ENCODE measurements around the gene PTH1R. TPM values are rescaled to one million over a fixed set of nuclear protein-coding genes. Genes with fewer than 3 reads are reported as not detected.

Gene PTH1R
- polyA plus RNA-seq, 6 donors from 2014 or later, result not detected

GRCh38 chr3:46885612-46886011, 8.1 kb downstream of the PTH1R start:
- DNase-seq (no peak), ATAC-seq (ENCODE audit: low read depth in 2 of 2) (no peak)
- H3K36me3 Mint-ChIP-seq, result no peaks in the 10 kb centered on the region
- peaks cover 31 to 62% (median 44%) of the 10 kb centered on the region in 3 donors for H3K27me3 Mint-ChIP-seq
- H3K27ac Mint-ChIP-seq, result no peak overlapping the region
- no peaks in the 10 kb centered on the region for H3K9me3 Mint-ChIP-seq
- peak overlapping the region in 2 of 8 donors; percentile 30 to 31 for H3K4me3 Mint-ChIP-seq
- H3K4me1 Mint-ChIP-seq, result peaks cover 6 to 17% (median 7%) of the 10 kb centered on the region in 3 donors

GRCh38 chr3:46887980-46888494, 10.5 kb downstream of the PTH1R start:
- no peak for DNase-seq
- H3K36me3 Mint-ChIP-seq, result no peaks in the 10 kb centered on the region
- peak overlapping the region in 1 of 8 donors; percentile 30 for H3K4me3 Mint-ChIP-seq
- H3K4me1 Mint-ChIP-seq, result peaks cover 5 to 18% (median 18%) of the 10 kb centered on the region in 3 donors
- ATAC-seq (ENCODE audit: low read depth in 2 of 2), result no peak
- H3K9me3 Mint-ChIP-seq, result no peaks in the 10 kb centered on the region
- H3K27ac Mint-ChIP-seq, result peak overlapping the region in 1 of 6 donors; percentile 44
- H3K27me3 Mint-ChIP-seq, result peaks cover 44 to 66% (median 58%) of the 10 kb centered on the region in 3 donors

- Mint-ChIP-seq H3K27ac (no peak overlapping the region), H3K9me3 (no peaks in the 10 kb centered on the region), H3K4me3 (no peak overlapping the region), H3K36me3 (no peaks in the 10 kb centered on the region), H3K4me1 (peaks cover 5 to 15% (median 14%) of the 10 kb centered on the region in 3 donors), H3K27me3 (peaks cover 43 to 70% (median 62%) of the 10 kb centered on the region in 3 donors)
- no peak for DNase-seq
- no peak for ATAC-seq (ENCODE audit: low read depth in 2 of 2)
These were observed 11.2 kb downstream of the PTH1R start for GRCh38 chr3:46888705-46889104.

- ATAC-seq (ENCODE audit: low read depth in 2 of 2), result no peak
- Mint-ChIP-seq H3K4me3 (no peak overlapping the region), H3K9me3 (no peaks in the 10 kb centered on the region), H3K36me3 (no peaks in the 10 kb centered on the region), H3K4me1 (peaks cover 5 to 13% (median 10%) of the 10 kb centered on the region in 3 donors), H3K27ac (no peak overlapping the region), H3K27me3 (peaks cover 37 to 69% (median 62%) of the 10 kb centered on the region in 3 donors)
- no peak for DNase-seq
These were observed 12.0 kb downstream of the PTH1R start for GRCh38 chr3:46889381-46890110.

GRCh38 chr3:46890132-46890531, 12.6 kb downstream of the PTH1R start:
- ATAC-seq (ENCODE audit: low read depth in 2 of 2), result no peak
- Mint-ChIP-seq H3K27me3 (peaks cover 34 to 67% (median 61%) of the 10 kb centered on the region in 3 donors), H3K36me3 (no peaks in the 10 kb centered on the region), H3K27ac (no peak overlapping the region), H3K9me3 (no peaks in the 10 kb centered on the region), H3K4me1 (peaks cover 6 to 14% (median 10%) of the 10 kb centered on the region in 3 donors), H3K4me3 (no peak overlapping the region)
- no peak for DNase-seq

- Mint-ChIP-seq H3K4me3 (peak overlapping the region in 4 of 8 donors; percentile 2 to 49 (median 20)), H3K27me3 (peaks cover 34 to 68% (median 64%) of the 10 kb centered on the region in 3 donors), H3K27ac (peak overlapping the region in 1 of 6 donors; percentile 22)
These were observed 13.6 kb downstream of the PTH1R start for GRCh38 chr3:46891132-46891531.

GRCh38 chr3:46892285-46893145, 15.0 kb downstream of the PTH1R start:
- Mint-ChIP-seq H3K4me3 (peak overlapping the region; percentile 36 to 80 (median 67)), H3K9me3 (no peaks in the 10 kb centered on the region), H3K36me3 (no peaks in the 10 kb centered on the region), H3K27ac (peak overlapping the region in 1 of 6 donors; percentile 14), H3K27me3 (peaks cover 31 to 75% (median 69%) of the 10 kb centered on the region in 3 donors), H3K4me1 (peaks cover 10 to 18% (median 15%) of the 10 kb centered on the region in 3 donors)
- DNase-seq (no peak), ATAC-seq (ENCODE audit: low read depth in 2 of 2) (peak in 1 of 2 donors; percentile 31)

More at GRCh38 chr3:46891132-46891531, 13.6 kb downstream of the PTH1R start:
- Mint-ChIP-seq H3K9me3 (no peaks in the 10 kb centered on the region), H3K4me1 (peaks cover 10 to 18% (median 14%) of the 10 kb centered on the region in 3 donors), H3K36me3 (no peaks in the 10 kb centered on the region)
- no peak for ATAC-seq (ENCODE audit: low read depth in 2 of 2)
- DNase-seq, result no peak

- Mint-ChIP-seq H3K36me3 (no peaks in the 10 kb centered on the region), H3K4me3 (peak overlapping the region in 1 of 8 donors; percentile 55)
- ATAC-seq (ENCODE audit: low read depth in 2 of 2), result no peak
These were observed 15.7 kb downstream of the PTH1R start for GRCh38 chr3:46893146-46893748.

GRCh38 chr3:46893763-46894162, 16.2 kb downstream of the PTH1R start:
- H3K27me3 Mint-ChIP-seq, result peaks cover 27 to 84% (median 80%) of the 10 kb centered on the region in 3 donors
- no peaks in the 10 kb centered on the region for H3K9me3 Mint-ChIP-seq
- peak overlapping the region in 2 of 8 donors; percentile 24 to 66 for H3K4me3 Mint-ChIP-seq
- peaks cover 18 to 24% (median 19%) of the 10 kb centered on the region in 3 donors for H3K4me1 Mint-ChIP-seq
- peak overlapping the region in 1 of 6 donors; percentile 68 for H3K27ac Mint-ChIP-seq
- DNase-seq (no peak), ATAC-seq (ENCODE audit: low read depth in 2 of 2) (no peak)
- H3K36me3 Mint-ChIP-seq, result no peaks in the 10 kb centered on the region

More at GRCh38 chr3:46893146-46893748, 15.7 kb downstream of the PTH1R start:
- Mint-ChIP-seq H3K27ac (peak overlapping the region in 1 of 6 donors; percentile 14), H3K27me3 (peaks cover 24 to 80% (median 75%) of the 10 kb centered on the region in 3 donors), H3K4me1 (peaks cover 14 to 19% (median 18%) of the 10 kb centered on the region in 3 donors), H3K9me3 (no peaks in the 10 kb centered on the region)
- no peak for DNase-seq

GRCh38 chr3:46894256-46894655, 16.7 kb downstream of the PTH1R start:
- no peaks in the 10 kb centered on the region for H3K9me3 Mint-ChIP-seq
- no peak for DNase-seq
- H3K27me3 Mint-ChIP-seq, result peaks cover 27 to 86% (median 83%) of the 10 kb centered on the region in 3 donors
- H3K36me3 Mint-ChIP-seq, result no peaks in the 10 kb centered on the region
- no peak overlapping the region for H3K27ac Mint-ChIP-seq
- no peak for ATAC-seq (ENCODE audit: low read depth in 2 of 2)
- H3K4me3 Mint-ChIP-seq, result peak overlapping the region in 1 of 8 donors; percentile 24
- peaks cover 20 to 28% (median 24%) of the 10 kb centered on the region in 3 donors for H3K4me1 Mint-ChIP-seq

- Mint-ChIP-seq H3K27me3 (peaks cover 27 to 77% (median 73%) of the 10 kb centered on the region in 3 donors), H3K27ac (peak overlapping the region in 2 of 6 donors; percentile 42 to 73), H3K36me3 (no peaks in the 10 kb centered on the region), H3K4me3 (peak overlapping the region in 2 of 8 donors; percentile 44 to 73), H3K4me1 (peaks cover 20 to 28% (median 25%) of the 10 kb centered on the region in 3 donors), H3K9me3 (no peaks in the 10 kb centered on the region)
- ATAC-seq (ENCODE audit: low read depth in 2 of 2), result peak; percentile 56 to 65
- DNase-seq, result peak; percentile 73
These were observed 17.7 kb downstream of the PTH1R start for GRCh38 chr3:46895204-46895660.

GRCh38 chr3:46895761-46896160, 18.2 kb downstream of the PTH1R start:
- no peak for ATAC-seq (ENCODE audit: low read depth in 2 of 2)
- no peaks in the 10 kb centered on the region for H3K36me3 Mint-ChIP-seq
- peak overlapping the region in 1 of 8 donors; percentile 73 for H3K4me3 Mint-ChIP-seq
- peak overlapping the region in 1 of 6 donors; percentile 73 for H3K27ac Mint-ChIP-seq
- no peaks in the 10 kb centered on the region for H3K9me3 Mint-ChIP-seq
- no peak for DNase-seq
- peaks cover 20 to 28% (median 25%) of the 10 kb centered on the region in 3 donors for H3K4me1 Mint-ChIP-seq
- H3K27me3 Mint-ChIP-seq, result peaks cover 23 to 72% (median 68%) of the 10 kb centered on the region in 3 donors

Data from naive B cell (primary cell).